ENCODE data around the gene C10orf90.

DNA sequence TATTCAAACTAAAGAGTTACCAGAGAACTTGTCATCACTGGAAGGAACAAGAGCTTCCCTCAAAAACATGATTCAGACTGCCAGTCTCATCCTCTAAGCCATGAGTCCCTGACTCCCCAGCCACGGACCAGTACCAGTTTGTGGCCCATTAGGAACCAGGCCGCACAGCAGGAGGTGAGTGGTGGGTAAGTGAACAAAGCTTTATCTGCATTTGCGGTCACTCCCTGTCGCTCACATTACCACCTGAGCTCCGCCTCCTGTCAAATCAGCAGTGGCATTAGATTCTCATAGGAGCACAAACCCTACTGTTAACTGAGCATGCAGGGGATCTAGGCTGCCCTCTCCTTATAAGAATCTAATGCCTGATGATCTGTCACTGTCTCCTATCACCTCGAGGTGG lies 42.2 kb upstream of the C10orf90 start:
- TF ChIP-seq BRCA1 (IDR thresholded peaks at IDR 0.05; ENCODE audit: low read depth, low read length) (no peak), EP300 (IDR thresholded peaks at IDR 0.05; ENCODE audit: borderline replicate concordance in 1 of 2, low read depth in 2 of 2, low read length in 2 of 2) (no peak), EZH2 (IDR thresholded peaks at IDR 0.05; ENCODE audit: low read depth, low read length, severe bottlenecking) (no peak), RAD21 (IDR thresholded peaks at IDR 0.05 in 1 of 2, conservative IDR thresholded peaks at IDR 0.05 in 1 of 2; ENCODE audit: low read depth in 2 of 2, low read length in 2 of 2) (no peak), EGR1 (IDR thresholded peaks at IDR 0.05; ENCODE audit: borderline replicate concordance, low read depth, low read length) (no peak), JUND (IDR thresholded peaks at IDR 0.05; ENCODE audit: low read length) (no peak), HDAC6 (IDR thresholded peaks at IDR 0.05; ENCODE audit: low read depth, low read length) (no peak)
- TF ChIP-seq, protein P1, sequence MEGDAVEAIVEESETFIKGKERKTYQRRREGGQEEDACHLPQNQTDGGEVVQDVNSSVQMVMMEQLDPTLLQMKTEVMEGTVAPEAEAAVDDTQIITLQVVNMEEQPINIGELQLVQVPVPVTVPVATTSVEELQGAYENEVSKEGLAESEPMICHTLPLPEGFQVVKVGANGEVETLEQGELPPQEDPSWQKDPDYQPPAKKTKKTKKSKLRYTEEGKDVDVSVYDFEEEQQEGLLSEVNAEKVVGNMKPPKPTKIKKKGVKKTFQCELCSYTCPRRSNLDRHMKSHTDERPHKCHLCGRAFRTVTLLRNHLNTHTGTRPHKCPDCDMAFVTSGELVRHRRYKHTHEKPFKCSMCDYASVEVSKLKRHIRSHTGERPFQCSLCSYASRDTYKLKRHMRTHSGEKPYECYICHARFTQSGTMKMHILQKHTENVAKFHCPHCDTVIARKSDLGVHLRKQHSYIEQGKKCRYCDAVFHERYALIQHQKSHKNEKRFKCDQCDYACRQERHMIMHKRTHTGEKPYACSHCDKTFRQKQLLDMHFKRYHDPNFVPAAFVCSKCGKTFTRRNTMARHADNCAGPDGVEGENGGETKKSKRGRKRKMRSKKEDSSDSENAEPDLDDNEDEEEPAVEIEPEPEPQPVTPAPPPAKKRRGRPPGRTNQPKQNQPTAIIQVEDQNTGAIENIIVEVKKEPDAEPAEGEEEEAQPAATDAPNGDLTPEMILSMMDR (IDR thresholded peaks at IDR 0.05; ENCODE audit: control extremely low read depth in 1 of 3, insufficient read depth in 1 of 3, low read depth in 1 of 3, low read length in 3 of 3) = no peak

Data from H1 (cell line).